ENCODE measurements around the gene CDH13. TPM values are rescaled to one million over a fixed set of nuclear protein-coding genes. Genes with fewer than 3 reads are reported as not detected.

Gene CDH13
- total and polyA plus RNA-seq, 10 of the 15 experiments (the other 5 are each of a cell fraction or from before 2014, with no cell fraction given) = under 0.01 to 0.05 TPM; not detected in 8

DNA sequence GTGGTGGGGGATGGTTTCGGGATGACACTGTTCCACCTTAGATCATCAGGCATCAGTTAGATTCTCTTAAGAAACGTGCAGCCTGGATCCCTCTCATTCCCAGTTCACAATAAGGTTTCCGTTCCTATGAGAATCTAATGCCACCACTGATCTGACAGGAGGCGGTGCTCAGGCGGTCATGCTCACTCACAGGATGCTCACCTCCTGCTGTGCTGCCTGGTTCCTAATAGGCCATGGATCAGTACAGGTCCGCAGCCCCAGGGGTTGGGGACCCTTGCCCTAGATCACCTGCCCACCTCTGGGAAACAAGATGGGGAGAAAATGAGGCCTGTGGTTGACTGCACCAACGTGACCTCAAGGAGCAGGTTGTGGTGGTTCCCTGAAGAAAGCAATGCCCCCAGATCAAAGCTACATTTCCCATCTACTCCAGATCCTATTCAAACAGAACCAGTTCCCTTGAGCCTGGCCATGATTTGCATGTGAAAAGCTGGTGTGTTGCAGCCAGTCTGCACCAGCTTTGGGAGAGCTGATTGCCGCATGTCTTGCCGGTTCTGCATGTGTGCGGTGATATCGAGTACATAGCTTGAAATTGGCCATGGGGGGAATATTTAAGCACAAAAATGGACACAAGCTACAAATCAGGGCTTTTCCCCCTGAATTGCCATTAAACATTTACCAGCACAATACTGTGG lies 997.8 kb downstream of the CDH13 start (continued):
- TF ChIP-seq, protein P1, sequence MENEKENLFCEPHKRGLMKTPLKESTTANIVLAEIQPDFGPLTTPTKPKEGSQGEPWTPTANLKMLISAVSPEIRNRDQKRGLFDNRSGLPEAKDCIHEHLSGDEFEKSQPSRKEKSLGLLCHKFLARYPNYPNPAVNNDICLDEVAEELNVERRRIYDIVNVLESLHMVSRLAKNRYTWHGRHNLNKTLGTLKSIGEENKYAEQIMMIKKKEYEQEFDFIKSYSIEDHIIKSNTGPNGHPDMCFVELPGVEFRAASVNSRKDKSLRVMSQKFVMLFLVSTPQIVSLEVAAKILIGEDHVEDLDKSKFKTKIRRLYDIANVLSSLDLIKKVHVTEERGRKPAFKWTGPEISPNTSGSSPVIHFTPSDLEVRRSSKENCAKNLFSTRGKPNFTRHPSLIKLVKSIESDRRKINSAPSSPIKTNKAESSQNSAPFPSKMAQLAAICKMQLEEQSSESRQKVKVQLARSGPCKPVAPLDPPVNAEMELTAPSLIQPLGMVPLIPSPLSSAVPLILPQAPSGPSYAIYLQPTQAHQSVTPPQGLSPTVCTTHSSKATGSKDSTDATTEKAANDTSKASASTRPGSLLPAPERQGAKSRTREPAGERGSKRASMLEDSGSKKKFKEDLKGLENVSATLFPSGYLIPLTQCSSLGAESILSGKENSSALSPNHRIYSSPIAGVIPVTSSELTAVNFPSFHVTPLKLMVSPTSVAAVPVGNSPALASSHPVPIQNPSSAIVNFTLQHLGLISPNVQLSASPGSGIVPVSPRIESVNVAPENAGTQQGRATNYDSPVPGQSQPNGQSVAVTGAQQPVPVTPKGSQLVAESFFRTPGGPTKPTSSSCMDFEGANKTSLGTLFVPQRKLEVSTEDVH (IDR thresholded peaks at IDR 0.05; ENCODE audit: low read depth, partially characterized antibody) = no peak
- TF ChIP-seq SIN3A (IDR thresholded peaks at IDR 0.05; ENCODE audit: low read depth, low read length) (no peak), ELK1 (IDR thresholded peaks at IDR 0.05; ENCODE audit: low read depth, low read length) (no peak), POLR2AphosphoS2 (IDR thresholded peaks at IDR 0.05; ENCODE audit: low read depth, low read length) (no peak), POLR2AphosphoS5 (IDR thresholded peaks at IDR 0.05; ENCODE audit: low read length) (no peak), CHD1 (IDR thresholded peaks at IDR 0.05; ENCODE audit: low read depth, low read length) (no peak), NR2C2 (IDR thresholded peaks at IDR 0.05; ENCODE audit: borderline replicate concordance, control insufficient read depth, insufficient read length, low read depth) (no peak), FOXK2 (IDR thresholded peaks at IDR 0.05) (no peak), ETV6 (conservative IDR thresholded peaks at IDR 0.05 in 1 of 2, IDR thresholded peaks at IDR 0.05 in 1 of 2; ENCODE audit: borderline replicate concordance in 1 of 2, low read depth in 1 of 2) (no peak)
